HepG2 (cell line): Measurements from ENCODE around the gene IGSF5.

Experiments used
- CTCF ChIP-seq: sonication (generic); formaldehyde crosslinking; IDR thresholded peaks from 2 replicates; pipeline ENCODE4 v1.5.0; 2020; ENCODE audit warnings: mild to moderate bottlenecking, missing genetic modification reagents, moderate library complexity
- KDM5A ChIP-seq: fragments of 200-600 bp; sonication (generic); IDR thresholded peaks from 2 replicates; pipeline ENCODE4 v1.7.0; 2018; ENCODE audit warnings: antibody characterized with exemption, mild to moderate bottlenecking, low read length, borderline replicate concordance
- MAFF ChIP-seq: IDR thresholded peaks from 2 replicates; pipeline ENCODE4 v1.6.1; 2011; ENCODE audit warnings: low read depth, low read length, improper control_type of control experiment
- MAFK ChIP-seq, 2 experiments: IDR thresholded peaks in 1 of 2; conservative IDR thresholded peaks in 1 of 2; 2 replicates each; pipeline ENCODE4 v1.6.1; 2011; ENCODE audit warnings: improper control_type of control experiment in 2 of 2, low read length in 2 of 2
- MEIS1 ChIP-seq: sonication (generic); formaldehyde crosslinking; IDR thresholded peaks from 2 replicates; pipeline ENCODE4 v1.9.0; 2021; ENCODE audit warnings: mild to moderate bottlenecking, missing genetic modification reagents, moderate library complexity, borderline replicate concordance
- RAD21 ChIP-seq: fragments of 450-650 bp; formaldehyde crosslinking; IDR thresholded peaks from 2 replicates; pipeline ENCODE4 v1.5.0; 2020; ENCODE audit warnings: mild to moderate bottlenecking
- TFDP2 ChIP-seq: sonication (generic); formaldehyde crosslinking; IDR thresholded peaks from 2 replicates; pipeline ENCODE4 v1.4.0; 2020; ENCODE audit warnings: missing genetic modification reagents
- ZNF232 ChIP-seq: sonication (generic); formaldehyde crosslinking; IDR thresholded peaks from 2 replicates; pipeline ENCODE4 v1.4.0; 2020; ENCODE audit warnings: missing genetic modification reagents, borderline replicate concordance
- ZNF576 ChIP-seq: sonication (generic); formaldehyde crosslinking; IDR thresholded peaks from 2 replicates; pipeline ENCODE4 v1.4.0; 2020; ENCODE audit warnings: mild to moderate bottlenecking, missing genetic modification reagents

- TF ChIP-seq CTCF (CRISPR knock-in tag) (no peak), KDM5A (no peak), RAD21 (no peak), ZNF576 (CRISPR knock-in tag) (no peak), MEIS1 (CRISPR knock-in tag) (no peak), ZNF232 (CRISPR knock-in tag) (no peak), MAFK (conservative IDR thresholded peaks at IDR 0.05 in 1 of 2, IDR thresholded peaks at IDR 0.05 in 1 of 2; ENCODE audit: low read length in 2 of 2) (no peak), MAFF (no peak), TFDP2 (CRISPR knock-in tag) (no peak)
Measured at GRCh38 chr21:39800311-39800710, 55.3 kb downstream of the IGSF5 start.
